Stomach smooth muscle (tissue), 2 donors: ENCODE results near the gene C14orf39.

Experiments used
- H3K27ac ChIP-seq: one replicate; pipeline ENCODE4 v1.7.0; 2013; ENCODE audit warnings: mild to moderate bottlenecking, low read length, inconsistent platforms
- H3K27me3 ChIP-seq, 2 donors: one replicate each; pipeline ENCODE4 v1.7.0; 2013; ENCODE audit warnings: low read length in 2 of 2; ENCODE audit not compliant: insufficient read depth in 2 of 2, control insufficient read depth in 1 of 2
- H3K36me3 ChIP-seq, 2 donors: one replicate each; pipeline ENCODE4 v1.7.0; 2013; ENCODE audit warnings: low read length in 2 of 2; ENCODE audit not compliant: control insufficient read depth in 2 of 2, insufficient read depth in 2 of 2
- H3K4me1 ChIP-seq: one replicate; pipeline ENCODE4 v1.7.0; 2013; ENCODE audit warnings: low read length; ENCODE audit not compliant: control insufficient read depth, insufficient read depth
- H3K4me3 ChIP-seq, 2 donors: one replicate each; pipeline ENCODE4 v1.7.0; 2013; ENCODE audit warnings: low read length in 2 of 2
- H3K9ac ChIP-seq, 2 donors: one replicate each; pipeline ENCODE4 v1.7.0; 2013; ENCODE audit warnings: low read length in 2 of 2, mild to moderate bottlenecking in 1 of 2
- H3K9me3 ChIP-seq, 2 donors: one replicate each; pipeline ENCODE4 v1.7.0; 2013; ENCODE audit warnings: low read length in 2 of 2; ENCODE audit not compliant: control insufficient read depth in 2 of 2
- donor health status: healthy.
- donor health status: Pancreatic carcinoma.

The C14orf39 gene, protein sequence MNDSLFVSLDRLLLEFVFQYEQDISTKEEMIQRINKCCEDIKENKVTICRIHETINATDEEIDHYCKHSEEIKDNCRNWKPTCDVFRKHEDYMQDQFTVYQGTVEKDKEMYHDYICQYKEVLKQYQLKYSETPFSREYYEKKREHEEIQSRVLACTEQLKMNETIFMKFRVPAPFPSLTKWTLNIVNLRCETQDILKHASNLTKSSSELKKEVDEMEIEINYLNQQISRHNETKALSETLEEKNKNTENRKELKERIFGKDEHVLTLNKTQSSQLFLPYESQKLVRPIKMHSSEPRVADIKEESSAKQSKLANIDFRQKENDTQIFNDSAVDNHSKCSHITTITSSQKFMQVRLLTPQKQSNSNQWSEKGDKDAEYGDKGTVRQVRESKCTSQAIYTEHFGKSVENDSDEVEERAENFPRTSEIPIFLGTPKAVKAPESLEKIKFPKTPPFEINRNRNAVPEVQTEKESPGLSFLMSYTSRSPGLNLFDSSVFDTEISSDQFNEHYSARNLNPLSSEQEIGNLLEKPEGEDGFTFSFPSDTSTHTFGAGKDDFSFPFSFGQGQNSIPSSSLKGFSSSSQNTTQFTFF

DNA sequence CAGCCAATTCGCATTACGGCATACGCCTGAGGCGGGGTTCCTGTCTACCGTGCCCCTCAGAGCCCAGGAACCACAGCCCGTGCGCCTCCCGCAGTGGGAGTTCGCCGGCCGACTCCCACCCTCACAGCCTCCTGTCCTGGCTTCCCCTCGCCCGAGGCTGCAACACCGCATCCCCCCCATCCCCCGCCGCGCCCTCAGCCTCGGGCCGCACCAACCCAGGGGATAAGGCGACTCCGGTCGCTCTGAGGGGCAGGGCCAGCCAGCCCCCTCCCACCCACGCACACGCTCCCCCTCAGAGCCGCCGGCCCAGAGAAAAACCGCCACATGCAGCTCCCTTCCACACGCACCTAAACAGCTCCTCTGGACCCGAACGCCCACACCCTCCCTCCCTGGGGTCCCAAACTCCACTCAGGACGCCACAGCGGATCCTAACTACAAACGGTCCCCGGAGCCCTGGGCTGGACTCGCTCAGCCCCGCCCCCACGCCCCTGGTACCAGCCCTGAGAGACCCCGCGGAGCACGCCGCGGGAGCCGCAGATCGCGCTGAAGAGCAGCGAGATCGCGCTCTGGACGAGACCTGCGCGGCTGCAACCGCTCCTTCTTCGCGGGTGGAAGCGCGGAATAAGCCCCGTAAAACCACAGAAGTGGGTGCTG, at the start of gene C14orf39:
TSS of gene C14orf39 (minus strand) at position 466 of the 654 bp plus-strand sequence. CDS start 985 bp downstream, outside the sequence.
- H3K9ac ChIP-seq: peak within 1 kb of the TSS in 1 of 2 donors; percentile 53
- peaks cover 0 to 4% of the 10 kb centered on the region in 2 donors for H3K9me3 ChIP-seq
- H3K27me3 ChIP-seq: peaks cover 21 to 28% of the 10 kb centered on the region in 2 donors
- peak within 1 kb of the TSS; percentile 55 to 58 for H3K4me3 ChIP-seq
- H3K36me3 ChIP-seq: no peaks in the 10 kb centered on the region
- no peak within 1 kb of the TSS for H3K27ac ChIP-seq
- H3K4me1 ChIP-seq: peaks cover 3% of the 10 kb centered on the region

DNA sequence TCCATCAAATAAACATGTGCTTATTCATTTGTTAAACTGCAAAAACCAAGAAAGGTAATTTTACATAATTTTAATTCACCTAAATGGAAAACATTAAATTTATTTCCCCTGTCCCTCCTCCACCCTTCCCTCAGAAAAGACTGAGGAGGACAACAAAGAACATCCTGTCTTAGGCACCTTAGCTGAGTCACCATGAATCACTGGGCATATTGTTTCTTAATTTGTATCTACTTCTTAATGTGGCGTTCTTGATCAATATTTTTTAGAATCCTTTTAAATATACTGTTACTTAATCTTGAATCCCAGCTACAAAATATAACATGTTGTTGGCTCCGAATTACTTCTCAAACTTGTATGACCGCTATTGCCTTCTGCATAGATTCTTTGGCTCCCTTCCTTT, 46.6 kb upstream of the C14orf39 start:
- Histone ChIP-seq H3K27ac (no peak overlapping the region), H3K4me1 (no peaks in the 10 kb centered on the region), H3K9ac (no peak overlapping the region), H3K27me3 (peaks cover 0 to 5% of the 10 kb centered on the region in 2 donors), H3K4me3 (no peak overlapping the region), H3K9me3 (no peaks in the 10 kb centered on the region), H3K36me3 (no peaks in the 10 kb centered on the region)

DNA sequence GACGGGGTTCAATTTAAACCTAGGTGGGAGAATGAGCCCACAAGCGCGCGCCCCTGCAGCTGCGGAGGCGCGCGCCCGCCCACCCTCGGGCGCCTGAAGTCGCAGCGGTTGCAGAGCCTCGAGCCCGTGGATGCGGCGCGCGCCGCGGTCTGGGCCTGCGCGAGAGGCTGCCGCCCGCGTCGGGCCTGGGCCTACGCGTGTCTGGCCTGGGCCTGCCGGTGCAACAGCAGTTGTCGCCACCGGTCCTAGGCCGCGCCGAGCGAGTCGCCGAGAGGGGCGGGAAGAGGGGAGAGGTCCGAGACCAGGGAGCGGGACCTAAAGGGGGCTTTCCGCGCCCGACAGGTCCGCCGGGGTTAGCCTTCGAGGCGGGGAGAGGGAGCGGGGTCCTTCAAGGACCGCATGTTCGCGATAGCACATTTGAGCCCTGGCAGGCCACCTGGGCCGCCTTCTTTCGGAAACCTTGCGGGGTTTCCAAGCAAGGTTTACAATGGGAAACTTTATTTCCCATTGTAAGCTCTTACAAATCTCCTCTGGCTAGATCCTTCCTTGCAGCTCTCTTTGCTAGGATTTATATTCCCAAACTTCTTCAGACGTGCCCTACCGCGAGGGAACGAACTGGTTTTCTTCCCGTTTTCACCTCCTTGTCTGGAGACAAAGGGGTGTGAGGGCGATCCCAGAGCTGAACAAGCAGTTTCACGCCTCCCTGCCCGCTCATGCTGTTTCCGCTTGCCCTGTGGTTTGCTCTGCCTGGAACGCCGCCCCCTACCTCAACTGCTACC, 29.8 kb upstream of the C14orf39 start:
- H3K27me3 ChIP-seq: peaks cover 40 to 63% of the 10 kb centered on the region in 2 donors
- peak overlapping the region in 1 of 2 donors; percentile 44 for H3K4me3 ChIP-seq
- no peak overlapping the region for H3K9ac ChIP-seq
- H3K4me1 ChIP-seq: peaks cover 15% of the 10 kb centered on the region
- H3K36me3 ChIP-seq: no peaks in the 10 kb centered on the region
- peaks cover 0 to 4% of the 10 kb centered on the region in 2 donors for H3K9me3 ChIP-seq
- H3K27ac ChIP-seq: no peak overlapping the region

DNA sequence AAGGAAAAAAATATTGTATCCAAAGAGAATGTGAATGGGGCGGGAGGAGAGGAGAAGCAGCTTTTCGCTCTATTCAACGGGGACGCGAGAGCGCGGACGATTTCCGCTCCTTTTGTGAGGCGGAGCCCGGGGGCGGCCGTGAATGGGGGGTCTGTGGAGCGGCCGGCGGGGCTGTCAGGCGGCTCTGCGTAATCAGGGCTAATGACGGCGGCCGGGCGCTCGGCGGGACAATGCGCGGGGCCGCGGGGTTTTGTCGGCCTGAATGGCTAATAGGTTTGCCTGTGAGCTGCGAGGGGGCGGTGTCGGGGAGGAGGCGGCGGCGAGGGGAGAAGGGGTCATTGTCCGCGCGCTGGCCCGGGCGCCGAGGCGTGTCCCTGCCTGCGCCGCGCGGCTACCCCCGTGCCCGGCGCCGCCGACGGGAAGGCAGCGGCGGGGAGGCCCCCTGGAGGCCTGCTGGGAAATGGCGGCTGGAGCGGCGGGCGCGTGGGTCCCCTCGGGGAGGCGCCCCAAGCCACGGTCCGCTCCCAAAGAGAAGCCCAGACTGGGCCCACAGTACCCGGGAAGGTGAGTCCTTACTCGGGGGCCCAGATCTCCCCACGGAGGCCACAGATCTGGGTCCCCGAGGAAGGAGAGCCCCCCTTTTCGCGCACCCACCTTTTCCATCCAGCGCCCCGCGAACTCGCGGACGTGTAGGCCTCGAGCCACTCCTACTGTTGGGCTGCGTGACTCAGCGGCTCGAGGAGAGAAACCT, 29.1 kb upstream of the C14orf39 start:
- Histone ChIP-seq H3K4me1 (peaks cover 19% of the 10 kb centered on the region), H3K36me3 (no peaks in the 10 kb centered on the region), H3K4me3 (peak overlapping the region; percentile 25 to 64), H3K27ac (no peak overlapping the region), H3K27me3 (peaks cover 48 to 71% of the 10 kb centered on the region in 2 donors), H3K9ac (no peak overlapping the region), H3K9me3 (peaks cover 0 to 4% of the 10 kb centered on the region in 2 donors)

DNA sequence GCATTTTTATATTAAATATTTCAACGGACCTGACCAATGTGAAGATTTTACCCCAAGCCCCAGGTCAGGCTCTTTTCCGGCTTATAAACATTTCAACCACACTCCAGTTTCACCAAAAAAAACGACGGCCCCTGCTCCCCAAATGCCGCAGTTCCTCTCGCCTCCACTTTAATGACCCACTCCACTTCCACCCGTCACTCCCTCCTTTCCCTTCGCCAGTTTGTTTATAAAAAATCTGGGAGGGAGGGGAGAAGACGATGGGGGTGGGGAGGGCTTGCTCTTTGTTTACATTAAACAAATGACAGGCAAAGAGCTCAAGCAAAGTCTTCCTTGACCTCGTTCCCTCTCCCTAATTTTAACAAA, 28.5 kb upstream of the C14orf39 start:
- peak overlapping the region; percentile 25 to 64 for H3K4me3 ChIP-seq
- H3K9ac ChIP-seq: no peak overlapping the region
- no peaks in the 10 kb centered on the region for H3K36me3 ChIP-seq
- peaks cover 0 to 4% of the 10 kb centered on the region in 2 donors for H3K9me3 ChIP-seq
- peaks cover 53 to 77% of the 10 kb centered on the region in 2 donors for H3K27me3 ChIP-seq
- H3K4me1 ChIP-seq: peaks cover 25% of the 10 kb centered on the region
- H3K27ac ChIP-seq: no peak overlapping the region

DNA sequence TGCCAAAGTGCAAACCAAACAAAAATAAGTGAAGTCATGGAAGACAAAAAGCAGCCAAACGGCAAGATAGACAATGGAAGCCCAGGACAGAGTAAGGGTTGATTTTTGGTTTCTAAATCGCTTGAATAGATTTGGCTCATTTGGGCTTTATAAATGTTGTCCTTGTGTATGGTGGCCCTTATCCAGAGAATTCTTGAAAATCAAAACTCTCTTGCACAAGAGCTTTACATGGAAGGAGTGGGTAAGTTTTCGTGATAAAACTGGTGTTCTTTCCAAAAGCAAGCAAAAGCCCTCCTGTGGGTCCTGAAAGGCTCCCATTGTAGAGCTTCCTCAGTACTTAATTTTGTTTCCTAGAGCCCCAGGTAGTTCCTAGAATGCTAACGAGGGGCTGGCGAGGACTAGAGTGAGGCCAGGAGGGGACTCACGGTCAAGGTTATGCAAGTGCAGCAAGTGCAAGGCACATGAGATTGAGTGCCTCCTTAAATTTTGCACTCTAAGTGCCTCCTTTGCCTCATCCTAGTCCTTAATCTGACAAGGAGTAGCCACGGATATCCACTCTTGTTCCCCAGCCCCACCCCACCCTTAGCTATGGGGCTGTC, 27.2 kb upstream of the C14orf39 start:
- Histone ChIP-seq H3K4me3 (no peak overlapping the region), H3K4me1 (peaks cover 33% of the 10 kb centered on the region), H3K27me3 (peaks cover 66 to 90% of the 10 kb centered on the region in 2 donors), H3K9me3 (peaks cover 0 to 4% of the 10 kb centered on the region in 2 donors), H3K36me3 (no peaks in the 10 kb centered on the region), H3K27ac (no peak overlapping the region), H3K9ac (no peak overlapping the region)

DNA sequence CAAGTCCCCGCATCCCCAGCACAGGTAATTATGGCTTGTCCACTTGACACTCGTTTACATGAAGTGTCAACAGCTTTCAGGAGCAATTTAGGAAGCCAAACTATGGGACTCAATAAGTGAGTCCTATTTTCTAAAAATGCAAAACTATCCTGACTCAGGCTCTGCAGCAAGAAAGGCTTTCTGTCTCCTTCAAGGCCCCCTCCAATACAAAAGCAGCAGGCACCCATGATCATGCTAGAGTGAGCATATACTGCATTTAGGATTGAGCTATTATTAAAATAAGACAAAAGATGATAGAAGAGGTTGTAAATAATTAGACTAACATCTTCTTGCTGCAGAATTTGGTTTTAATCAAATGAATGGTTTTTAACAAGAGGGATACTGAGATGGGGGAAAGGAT, 26.3 kb upstream of the C14orf39 start:
- H3K4me1 ChIP-seq: peaks cover 35% of the 10 kb centered on the region
- H3K27me3 ChIP-seq: peaks cover 76 to 99% of the 10 kb centered on the region in 2 donors
- H3K4me3 ChIP-seq: no peak overlapping the region

DNA sequence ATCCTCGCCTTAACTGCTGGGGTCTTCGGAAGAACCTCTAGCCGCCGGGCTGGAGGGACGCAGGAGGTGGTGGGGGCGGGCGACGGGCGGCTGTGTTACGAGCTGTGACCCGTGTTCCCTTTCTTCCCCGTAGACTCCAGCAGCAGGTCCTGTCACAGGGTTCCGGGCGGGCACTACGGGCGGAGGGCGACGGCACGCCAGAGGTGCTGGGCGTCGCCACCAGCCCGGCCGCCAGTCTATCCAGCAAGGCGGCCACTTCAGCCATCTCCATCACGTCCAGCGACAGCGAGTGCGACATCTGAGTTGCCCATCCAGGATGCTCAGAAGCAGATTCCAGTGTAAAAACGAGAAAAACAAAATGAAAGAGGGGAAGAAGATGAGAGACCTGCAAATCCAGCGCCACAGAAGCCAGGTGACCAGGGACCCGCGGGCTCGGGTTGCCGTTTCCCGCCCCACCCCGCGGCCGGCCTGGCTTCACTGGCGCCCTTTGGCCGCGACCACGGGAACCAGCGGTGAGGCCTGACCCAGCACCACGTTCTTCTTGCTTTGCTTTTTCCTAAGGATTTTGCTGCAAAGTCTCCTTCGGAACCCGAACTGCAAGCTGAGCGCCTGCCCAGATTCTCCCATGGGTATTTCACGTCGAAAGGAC, 25.2 kb upstream of the C14orf39 start:
- peak overlapping the region in 1 of 2 donors; percentile 25 for H3K4me3 ChIP-seq
- H3K27ac ChIP-seq: no peak overlapping the region
- no peaks in the 10 kb centered on the region for H3K9me3 ChIP-seq
- H3K27me3 ChIP-seq: peaks cover 85 to 99% of the 10 kb centered on the region in 2 donors
- no peak overlapping the region for H3K9ac ChIP-seq
- no peaks in the 10 kb centered on the region for H3K36me3 ChIP-seq
- peaks cover 39% of the 10 kb centered on the region for H3K4me1 ChIP-seq

More for the DNA sequence above, 26.3 kb upstream of the C14orf39 start:
- Histone ChIP-seq H3K36me3 (no peaks in the 10 kb centered on the region), H3K27ac (no peak overlapping the region), H3K9me3 (peaks cover 0 to 3% of the 10 kb centered on the region in 2 donors), H3K9ac (no peak overlapping the region)

DNA sequence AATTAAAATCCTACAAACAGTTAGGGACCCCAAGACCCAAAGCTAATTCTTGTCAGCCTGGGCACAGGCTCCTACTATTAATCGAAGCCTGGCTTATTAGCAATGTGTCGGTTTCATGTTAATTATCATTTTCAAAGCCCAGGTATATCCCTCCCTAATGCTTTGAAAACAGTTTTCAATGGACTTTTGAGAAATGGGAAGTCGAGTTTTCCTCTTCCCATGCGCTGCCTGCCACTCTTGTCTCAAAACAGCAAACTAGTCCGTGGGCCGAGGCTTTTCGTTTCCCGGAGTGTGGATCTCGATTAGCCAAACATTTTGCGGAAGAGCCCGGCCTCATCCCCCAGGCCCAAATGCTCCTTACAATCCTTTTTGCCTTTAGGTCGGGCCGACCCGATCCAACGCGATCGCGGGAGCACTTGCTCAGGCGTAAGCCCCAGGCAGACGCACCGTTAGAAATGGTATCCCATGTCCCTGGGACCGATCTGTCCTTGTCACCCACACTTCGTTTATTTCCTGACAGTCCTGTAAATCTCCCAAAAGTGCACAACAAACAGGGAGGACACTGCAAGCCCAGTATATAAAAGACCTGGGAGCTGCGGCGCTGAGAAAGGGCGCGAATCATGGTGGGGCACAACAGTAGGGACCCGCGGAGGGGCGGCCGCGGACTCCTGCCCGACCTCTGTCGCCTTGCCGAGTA, 24.5 kb upstream of the C14orf39 start:
- Histone ChIP-seq H3K36me3 (no peaks in the 10 kb centered on the region), H3K27me3 (peaks cover 86 to 98% of the 10 kb centered on the region in 2 donors), H3K27ac (no peak overlapping the region), H3K4me1 (peaks cover 38% of the 10 kb centered on the region), H3K9me3 (no peaks in the 10 kb centered on the region), H3K4me3 (peak overlapping the region in 1 of 2 donors; percentile 35), H3K9ac (no peak overlapping the region)
